ENCODE measurements around the gene SRPK2.
"Not testable (repeated sequence)": the region's sequence is repeated elsewhere in the genome, so short reads cannot be mapped to it uniquely, and the experiment has no call there.

Gene SRPK2

DNA sequence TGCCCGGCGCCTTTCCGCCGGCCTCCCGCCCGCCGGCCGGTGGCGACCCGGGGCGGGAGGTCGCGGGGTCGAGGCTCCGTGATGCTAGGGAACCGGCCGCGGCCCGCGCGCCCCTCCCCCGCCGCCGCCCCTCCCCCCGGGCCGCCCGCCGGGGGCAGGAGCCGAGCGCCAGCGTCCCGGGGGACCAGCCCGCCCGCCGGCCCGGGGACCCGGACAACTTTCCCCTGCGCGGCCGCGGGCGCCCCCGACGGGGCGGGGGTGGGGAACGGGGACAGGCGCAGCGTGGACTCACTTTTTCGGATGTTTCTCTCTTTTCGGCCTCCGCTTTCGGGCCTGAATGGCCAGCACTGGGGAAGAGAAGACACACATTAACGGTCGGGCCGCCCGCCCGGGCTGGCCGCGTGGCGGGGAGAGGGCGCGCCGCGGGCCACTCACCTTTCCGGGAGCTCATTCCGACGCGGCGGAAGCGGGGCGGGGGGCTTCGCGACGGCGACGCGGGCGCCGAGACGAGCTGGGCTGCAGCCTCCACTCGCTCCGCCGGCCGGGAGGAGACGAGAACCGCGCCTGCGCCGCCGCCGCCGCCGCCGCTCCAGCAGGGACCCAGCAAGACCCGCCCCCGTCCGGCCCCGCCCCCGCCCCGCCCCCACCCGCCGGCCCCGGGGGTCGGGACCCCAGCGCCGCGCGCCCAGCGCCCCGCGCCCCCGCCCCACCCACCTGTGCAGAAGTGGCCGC lies at the start of gene SRPK2:
TSS of gene SRPK2 (minus strand) at position 566 of the 732 bp plus-strand sequence.
- peak; percentile 92 for DNase-seq (ENCODE audit: low read depth, low spot score)

- DNase-seq (ENCODE audit: low read depth, low spot score) = no peak
Measured at GRCh38 chr7:105438254-105438653, 49.5 kb upstream of the SRPK2 start.

DNA sequence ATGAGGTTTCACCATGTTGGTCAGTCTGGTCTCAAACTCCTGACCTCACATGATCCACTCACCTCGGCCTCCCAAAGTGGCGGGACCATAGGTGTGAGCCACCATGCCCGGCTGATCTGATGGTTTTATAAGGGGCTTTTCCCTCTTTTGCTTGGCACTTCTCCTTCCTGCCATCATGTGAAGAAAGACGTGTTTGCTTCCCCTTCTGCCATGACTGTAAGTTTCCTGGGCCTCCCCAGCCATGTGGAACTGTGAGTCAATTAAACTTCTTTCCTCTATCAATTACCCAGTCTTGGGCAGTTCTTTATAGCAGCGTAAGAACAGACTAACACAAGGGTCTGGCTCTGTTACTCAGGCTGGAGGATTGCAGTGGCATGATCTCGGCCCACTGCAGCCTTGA lies 48.6 kb upstream of the SRPK2 start:
- not testable (repeated sequence) for DNase-seq (ENCODE audit: low read depth, low spot score)

DNA sequence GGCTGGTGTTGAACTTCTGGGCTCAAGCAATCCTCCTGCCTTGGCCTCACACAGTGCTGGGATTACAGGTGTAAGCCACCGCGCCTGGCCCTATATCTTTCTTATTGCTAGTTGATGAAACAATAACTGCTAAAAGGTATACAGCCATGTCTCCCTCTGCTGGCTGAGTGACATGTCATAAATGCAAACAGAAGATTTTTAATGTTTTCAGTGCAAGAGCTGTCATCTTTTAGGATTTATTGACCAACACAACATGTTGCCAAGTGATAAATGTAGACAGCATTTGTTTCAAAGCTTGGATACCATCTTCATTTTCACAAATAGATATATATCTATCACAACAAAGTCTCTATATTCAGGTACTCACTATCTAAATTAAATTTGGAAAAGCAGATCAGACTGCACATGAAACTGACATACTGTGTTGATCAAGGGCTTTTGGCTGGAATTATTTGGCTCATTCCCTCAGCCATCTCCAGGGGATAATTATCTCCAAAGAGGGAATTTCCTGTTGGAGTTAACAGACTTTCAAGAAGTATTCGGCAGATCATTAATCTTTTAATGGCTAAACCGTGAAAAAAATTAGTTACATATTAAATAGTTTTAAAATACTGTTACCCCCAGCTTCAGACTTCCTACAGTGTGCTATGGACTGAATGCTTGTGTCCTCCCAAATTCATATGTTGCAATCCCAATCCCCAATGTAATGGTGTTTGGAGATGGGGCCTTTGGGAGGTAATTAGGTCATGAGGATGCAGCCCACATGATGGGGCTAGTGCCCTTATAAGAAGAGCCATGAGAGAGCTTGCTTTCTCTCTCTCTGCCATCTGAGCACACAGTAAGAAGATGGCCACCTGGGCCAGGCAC lies 41.3 kb upstream of the SRPK2 start:
- DNase-seq (ENCODE audit: low read depth, low spot score) = peak; percentile 38

DNA sequence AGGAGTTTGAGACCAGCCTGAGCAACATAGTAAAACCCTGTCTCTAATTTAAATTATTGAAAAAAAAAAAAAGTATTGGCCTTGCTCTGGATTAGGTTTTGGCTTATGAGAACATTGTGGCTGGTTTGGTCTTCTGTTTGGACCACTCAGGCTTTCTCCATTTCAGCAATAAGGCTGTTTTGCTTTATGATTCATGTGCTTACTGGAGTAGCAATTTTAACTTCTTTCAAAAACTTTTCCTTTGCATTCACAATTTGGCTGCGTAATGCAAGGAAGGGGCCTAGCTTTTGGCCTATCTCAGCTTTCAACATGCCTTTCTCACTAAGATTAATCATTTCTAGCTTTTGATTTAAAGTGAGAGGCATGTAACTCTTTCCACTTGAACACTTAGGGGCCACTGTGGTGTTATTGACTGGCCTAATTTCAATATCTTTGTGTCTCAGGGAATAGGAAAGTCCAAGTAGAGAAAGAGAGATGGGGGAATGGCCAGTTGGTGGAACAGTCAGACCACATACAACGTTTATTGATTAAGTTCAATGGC lies 38.0 kb upstream of the SRPK2 start:
- no peak for DNase-seq (ENCODE audit: low read depth, low spot score)

DNA sequence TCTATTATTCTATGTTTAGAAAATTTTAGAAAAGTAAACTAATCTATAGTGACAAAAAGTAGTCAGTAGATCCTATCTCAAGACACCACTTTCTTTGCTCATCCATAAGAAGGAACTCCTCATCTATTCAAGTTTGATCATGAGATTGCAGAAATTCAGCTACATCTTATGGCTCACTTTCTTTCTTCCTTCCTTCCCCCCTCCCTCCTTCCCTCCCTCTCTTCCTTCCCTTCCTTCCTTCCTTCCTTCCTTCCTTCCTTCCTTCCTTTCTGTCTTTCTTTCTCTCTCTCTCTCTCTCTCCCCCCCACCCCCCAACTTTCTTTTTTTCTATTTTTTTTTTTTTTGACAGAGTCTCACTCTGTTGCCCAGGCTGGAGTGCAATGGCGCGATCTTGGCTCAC lies 35.3 kb upstream of the SRPK2 start:
- no peak for DNase-seq (ENCODE audit: low read depth, low spot score)

DNA sequence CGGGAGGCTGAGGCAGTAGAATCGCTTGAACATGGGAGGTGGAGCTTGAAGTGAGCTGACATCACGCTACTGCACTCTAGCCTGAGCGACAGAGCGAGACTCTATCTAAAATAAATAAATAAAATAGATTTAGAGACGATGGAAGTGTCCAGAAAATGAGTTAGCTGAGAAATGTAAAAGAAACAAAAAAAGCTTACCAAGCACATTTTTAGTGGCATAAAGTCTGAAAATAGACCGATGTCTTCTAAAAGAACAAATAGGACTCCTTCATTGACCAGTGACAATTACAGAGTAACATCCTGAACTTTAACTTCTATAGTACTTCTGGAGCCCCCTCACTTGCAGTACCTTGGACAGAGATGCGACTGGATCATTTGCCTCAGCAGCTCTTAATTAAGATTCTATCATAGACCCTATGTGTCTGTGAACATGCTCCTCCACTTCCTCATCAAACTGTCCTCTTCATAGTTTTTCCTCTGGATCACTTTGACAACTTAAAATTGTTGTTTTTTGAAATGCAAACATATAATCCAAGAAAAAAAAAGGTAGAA lies 25.2 kb upstream of the SRPK2 start:
- peak; percentile 11 for DNase-seq (ENCODE audit: low read depth, low spot score)

DNA sequence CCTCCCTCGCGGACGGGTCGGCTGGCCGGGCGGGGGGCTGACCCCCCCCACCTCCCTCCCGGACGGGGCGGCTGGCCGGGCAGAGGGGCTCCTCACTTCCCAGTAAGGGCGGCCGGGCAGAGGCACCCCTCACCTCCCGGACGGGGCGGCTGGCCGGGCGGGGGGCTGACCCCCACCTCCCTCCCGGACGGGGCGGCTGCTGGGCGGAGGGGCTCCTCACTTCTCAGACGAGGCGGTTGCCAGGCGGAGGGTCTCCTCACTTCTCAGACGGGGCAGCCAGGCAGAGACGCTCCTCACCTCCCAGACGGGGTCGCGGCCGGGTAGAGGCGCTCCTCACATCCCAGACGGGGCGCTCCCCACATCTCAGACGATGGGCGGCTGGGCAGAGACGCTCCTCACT lies 22.1 kb upstream of the SRPK2 start:
- not testable (repeated sequence) for DNase-seq (ENCODE audit: low read depth, low spot score)

GRCh38 chr7:105409775-105410174 lies 21.1 kb upstream of the SRPK2 start:
- DNase-seq (ENCODE audit: low read depth, low spot score) = not testable (repeated sequence)

- no peak for DNase-seq (ENCODE audit: low read depth, low spot score)
Measured at GRCh38 chr7:105408791-105409410, 20.2 kb upstream of the SRPK2 start.

DNA sequence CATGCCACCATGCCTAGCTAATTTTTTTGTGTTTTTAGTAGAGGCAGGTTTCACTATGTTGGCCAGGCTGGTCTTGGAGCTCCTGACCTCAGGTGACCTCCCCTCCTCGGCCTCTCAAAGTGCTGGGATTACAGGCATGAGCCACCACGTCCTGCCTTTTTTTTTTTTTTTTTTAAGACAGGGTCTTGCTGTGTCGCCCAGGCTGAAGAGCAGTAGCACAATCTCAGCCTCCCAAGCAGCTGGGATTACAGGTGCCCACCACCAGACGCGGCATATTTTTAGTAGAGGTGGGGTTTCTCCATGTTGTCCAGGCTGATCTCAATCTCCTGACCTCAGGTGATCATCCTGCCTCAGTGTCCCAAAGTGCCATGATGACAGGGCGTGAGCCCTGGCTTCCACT lies 14.4 kb upstream of the SRPK2 start:
- DNase-seq (ENCODE audit: low read depth, low spot score) = no peak

- DNase-seq (ENCODE audit: low read depth, low spot score) = no peak
Measured at GRCh38 chr7:105402221-105403095, 13.7 kb upstream of the SRPK2 start.

- peak; percentile 42 for DNase-seq (ENCODE audit: low read depth, low spot score)
Measured at GRCh38 chr7:105399043-105399725, 10.5 kb upstream of the SRPK2 start.

GRCh38 chr7:105396566-105396965 lies 7.8 kb upstream of the SRPK2 start:
- no peak for DNase-seq (ENCODE audit: low read depth, low spot score)

DNA sequence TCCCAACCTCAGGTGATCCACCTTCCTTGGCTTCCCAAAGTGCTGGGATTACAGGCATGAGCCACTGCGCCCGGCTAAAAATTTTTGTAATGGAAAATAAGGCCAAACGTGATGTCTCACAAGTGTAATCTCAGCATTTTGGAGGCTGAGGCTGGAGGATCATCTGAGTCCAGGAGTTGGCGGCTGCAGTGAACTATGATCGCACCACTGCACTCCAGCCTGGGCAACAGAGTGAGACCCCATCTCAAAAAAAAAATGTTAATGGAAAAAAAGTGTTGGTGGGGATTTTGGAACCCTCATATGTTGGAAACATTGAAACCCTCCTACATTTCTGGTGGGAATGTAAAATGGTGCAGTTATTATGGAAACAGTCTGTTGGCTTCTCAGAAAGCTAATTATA lies 2.7 kb upstream of the SRPK2 start:
- DNase-seq (ENCODE audit: low read depth, low spot score) = no peak

GRCh38 chr7:105389889-105390288 lies 1.2 kb upstream of the SRPK2 start:
- no peak for DNase-seq (ENCODE audit: low read depth, low spot score)

DNA sequence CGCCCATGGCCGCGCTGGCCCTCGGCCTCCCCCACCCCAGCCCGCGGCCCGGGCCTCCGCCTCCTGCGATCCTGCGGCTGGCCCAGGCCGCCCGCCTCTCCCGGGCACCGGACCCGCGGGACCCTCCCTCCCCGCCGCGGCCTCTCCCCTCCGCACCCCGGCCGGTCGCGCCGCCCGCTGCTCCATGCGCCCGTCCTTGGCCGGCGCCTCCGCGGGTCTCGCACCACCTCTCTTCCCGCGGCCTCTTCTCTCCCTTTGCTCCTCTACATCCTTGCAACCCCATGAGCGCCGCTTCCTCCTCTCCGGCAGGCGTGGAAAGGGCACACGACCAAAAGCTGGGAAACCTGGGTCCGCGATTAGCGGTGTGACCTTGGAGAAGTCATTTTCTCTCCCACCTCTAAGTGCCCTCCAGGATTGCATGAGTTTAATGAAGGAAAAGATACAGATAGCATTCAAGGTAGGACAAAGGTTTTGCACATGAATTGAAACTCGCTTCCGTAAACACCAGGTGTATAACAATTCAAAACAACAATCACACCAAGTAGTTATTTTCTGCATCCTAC lies 448 bp upstream of the SRPK2 start:
- DNase-seq (ENCODE audit: low read depth, low spot score) = peak; percentile 77

DNA sequence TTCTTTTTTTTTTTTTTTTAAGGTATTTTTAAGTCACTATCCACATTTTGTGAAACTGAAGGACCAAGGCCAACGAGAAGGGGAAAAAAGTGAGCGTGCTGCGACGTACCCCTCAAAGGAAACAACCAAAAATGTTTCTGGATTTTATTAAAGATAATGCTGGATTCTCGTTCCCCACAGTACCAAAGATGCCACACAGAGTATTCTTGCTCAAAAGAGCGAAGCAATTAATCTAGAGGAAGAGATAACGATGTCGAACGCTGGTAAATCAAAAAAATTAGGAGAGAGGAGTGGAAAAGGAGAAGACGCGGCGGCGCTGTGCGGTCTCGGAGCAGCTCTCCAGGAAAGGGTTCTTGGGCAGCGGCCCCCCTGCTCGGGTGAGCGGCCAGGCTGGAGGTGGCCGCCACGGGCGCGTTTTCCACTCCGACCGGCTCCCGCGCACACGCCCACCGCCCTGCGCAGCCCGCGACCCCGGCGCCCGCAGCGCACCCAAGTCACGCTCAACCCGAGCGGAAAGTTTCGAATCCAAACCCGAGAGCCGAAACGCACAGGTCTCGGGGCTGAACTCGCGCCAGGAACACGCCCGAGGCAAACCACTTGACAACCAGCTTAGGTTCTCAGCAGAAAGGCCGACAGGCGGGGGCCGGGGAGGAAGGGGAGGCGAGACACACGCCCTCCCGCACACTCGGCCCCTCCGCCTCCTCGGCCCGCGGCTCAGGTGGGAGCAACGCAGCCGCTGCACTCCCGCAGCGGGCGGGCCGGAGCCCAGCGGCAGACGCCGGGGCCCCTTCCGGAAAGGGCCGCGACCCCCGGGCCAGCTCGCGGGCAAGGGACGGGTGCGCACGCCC lies 989 bp downstream of the SRPK2 start:
- DNase-seq (ENCODE audit: low read depth, low spot score) = peak; percentile 76

- DNase-seq (ENCODE audit: low read depth, low spot score) = no peak
Measured at GRCh38 chr7:105377903-105378302, 10.8 kb downstream of the SRPK2 start.

Data from astrocyte of the hippocampus (primary cell).